OCI-LY7 (cell line): Measurements from ENCODE around the gene ZNF333. TPM values are rescaled to one million over a fixed set of nuclear protein-coding genes. Genes with fewer than 3 reads are reported as not detected.

Experiments
- BruUV-seq: library from RNA; stranded (reverse); fragments of 400-500 nt; replicated peaks from 2 replicates; lab custom pipeline; 2021; lab: Mats Ljungman, UMichigan
- CTCF ChIA-PET: fragments of 300-600 bp; sonication (Branson Sonifier 250); formaldehyde crosslinking; loops from one replicate; lab custom pipeline; 2022; ENCODE audit warnings: antibody characterized with exemption; ENCODE audit not compliant: unreplicated experiment; lab: Charles Lee
- POLR2A ChIA-PET: fragments of 300-600 bp; sonication (Branson Sonifier 250); formaldehyde crosslinking; loops from one replicate; lab custom pipeline; 2022; ENCODE audit warnings: antibody characterized with exemption; lab: Charles Lee
- DNase-seq: peaks from one replicate; pipeline ENCODE4 v3.0.0-alpha.2; 2015; ENCODE audit warnings: low spot score
- H2AFZ ChIP-seq: fragments of 200-600 bp; sonication (generic), shearing (Covaris generic); 2 replicates; pipeline ENCODE4 v1.6.1; 2014; ENCODE audit warnings: mild to moderate bottlenecking, antibody characterized with exemption, low read length, moderate library complexity
- H3K27ac ChIP-seq: fragments of 200-600 bp; sonication (generic); 2 replicates; pipeline ENCODE4 v1.5.1; 2014; ENCODE audit warnings: mixed run types, low read depth, mild to moderate bottlenecking, moderate library complexity, low read length, inconsistent platforms; ENCODE audit not compliant: poor library complexity, severe bottlenecking
- H3K36me3 ChIP-seq: fragments of 200-600 bp; sonication (generic); 2 replicates; pipeline ENCODE4 v1.6.1; 2014; ENCODE audit warnings: mild to moderate bottlenecking, antibody characterized with exemption, low read length, moderate library complexity, mixed read lengths; ENCODE audit not compliant: insufficient read depth
- H3K4me1 ChIP-seq: fragments of 200-600 bp; sonication (generic); 2 replicates; pipeline ENCODE4 v1.5.1; 2014; ENCODE audit warnings: mild to moderate bottlenecking, low read length; ENCODE audit not compliant: insufficient read depth, poor library complexity, severe bottlenecking
- H3K4me2 ChIP-seq: fragments of 200-600 bp; sonication (generic); 2 replicates; pipeline ENCODE4 v1.6.1; 2014; ENCODE audit warnings: mild to moderate bottlenecking, low read length
- H3K4me3 ChIP-seq: fragments of 200-600 bp; sonication (generic); 2 replicates; pipeline ENCODE4 v1.5.1; 2014; ENCODE audit warnings: mild to moderate bottlenecking, low read depth, low read length; ENCODE audit not compliant: poor library complexity, severe bottlenecking
- H3K79me2 ChIP-seq: fragments of 200-600 bp; sonication (generic); 2 replicates; pipeline ENCODE4 v1.6.1; 2016; ENCODE audit warnings: low read depth, mild to moderate bottlenecking, low read length, moderate library complexity, mixed read lengths; ENCODE audit not compliant: insufficient read depth
- H3K9me2 ChIP-seq: fragments of 200-600 bp; sonication (generic); 2 replicates; pipeline ENCODE4 v1.6.1; 2016; ENCODE audit warnings: mild to moderate bottlenecking, low read length, mixed read lengths; ENCODE audit not compliant: insufficient read depth
- H3K9me3 ChIP-seq: fragments of 200-600 bp; sonication (generic); 2 replicates; pipeline ENCODE4 v1.6.1; 2014; ENCODE audit warnings: mild to moderate bottlenecking, mixed run types, low read length, mixed read lengths
- H4K20me1 ChIP-seq: fragments of 200-600 bp; sonication (generic); 2 replicates; pipeline ENCODE4 v1.6.1; 2014; ENCODE audit warnings: mild to moderate bottlenecking, antibody characterized with exemption, low read length, moderate library complexity, mixed read lengths; ENCODE audit not compliant: insufficient read depth
- CTCF ChIP-seq: fragments of 200-600 bp; sonication (generic); conservative IDR thresholded peaks from 2 replicates; pipeline ENCODE4 v1.5.1; 2014; ENCODE audit warnings: mild to moderate bottlenecking, antibody characterized with exemption, low read length, moderate library complexity, mixed read lengths
- EZH2phosphoT487 ChIP-seq: fragments of 200-600 bp; sonication (generic); IDR thresholded peaks from 2 replicates; pipeline ENCODE4 v1.6.1; 2018; ENCODE audit warnings: low read depth, borderline replicate concordance, mild to moderate bottlenecking, mixed run types, antibody characterized with exemption, low read length, moderate library complexity, mixed read lengths
- intact Hi-C: fragments of 100-400 bp; cut with micrococcal nuclease; formaldehyde crosslinking; loops from one replicate; pipeline ENCODE4 v1.10.0; 2022; ENCODE audit not compliant: unreplicated experiment
- total RNA-seq, 2 experiments: library from RNA; depleted of rRNA in 1 of 2; stranded (reverse); fragments of >200 nt in 1 of 2; shearing (Covaris generic) in 1 of 2; gene quantifications; 2 replicates each; pipeline ENCODE4 v1.2.3, GENCODE V29; 2014 to 2022

The ZNF333 gene
- total RNA-seq, 2 experiments from 2014 or later: 25.0 to 26.1 TPM

- Histone ChIP-seq H3K27ac (no peak overlapping the region), H3K4me3 (no peak overlapping the region), H4K20me1 (no peaks in the 10 kb centered on the region), H3K9me3 (no peaks in the 10 kb centered on the region), H3K79me2 (no peaks in the 10 kb centered on the region), H3K4me2 (no peak overlapping the region), H3K9me2 (no peaks in the 10 kb centered on the region), H3K36me3 (peaks cover 83% of the 10 kb centered on the region), H2AFZ (no peak overlapping the region), H3K4me1 (no peaks in the 10 kb centered on the region)
- TF ChIP-seq CTCF (no peak), EZH2phosphoT487 (no peak)
- CTCF ChIA-PET: no interaction called here
- DNase-seq: no peak
- BruUV-seq: no TSS peak
- POLR2A ChIA-PET: no interaction called here
- intact Hi-C loops: no loop called here
These were observed 11.0 kb downstream of the ZNF333 start for GRCh38 chr19:14700711-14701375.

- intact Hi-C loops: no loop called here
- POLR2A ChIA-PET: no interaction called here
- CTCF ChIA-PET: no interaction called here
These were observed 14.0 kb downstream of the ZNF333 start for GRCh38 chr19:14703833-14704232.

More at GRCh38 chr19:14703833-14704232, 14.0 kb downstream of the ZNF333 start:
- Histone ChIP-seq H3K4me2 (no peak overlapping the region), H3K36me3 (peaks cover 85% of the 10 kb centered on the region), H3K9me3 (no peaks in the 10 kb centered on the region), H3K4me3 (no peak overlapping the region), H4K20me1 (no peaks in the 10 kb centered on the region), H3K9me2 (no peaks in the 10 kb centered on the region), H3K27ac (no peak overlapping the region), H3K79me2 (no peaks in the 10 kb centered on the region), H3K4me1 (no peaks in the 10 kb centered on the region), H2AFZ (no peak overlapping the region)
- no peak for DNase-seq
- no TSS peak for BruUV-seq
- TF ChIP-seq CTCF (no peak), EZH2phosphoT487 (no peak)
